DND-41 (cell line): ENCODE results near the gene LGR4.

Experiments used
- ATAC-seq: fragments of 200-7000 bp; cut with Tn5 transposase; 3 replicates; pipeline ENCODE4 v1.9.1; 2021; ENCODE audit warnings: low read depth; ENCODE audit not compliant: insufficient read depth
- DNase-seq: peaks from one replicate; pipeline ENCODE4 v3.0.0-alpha.2; 2020
- H2AFZ ChIP-seq: 2 replicates; pipeline ENCODE4 v1.6.0; 2012; ENCODE audit warnings: low read depth, low read length
- H3K27ac ChIP-seq: 2 replicates; pipeline ENCODE4 v1.5.1; 2012; ENCODE audit warnings: low read length, inconsistent platforms
- H3K27me3 ChIP-seq: fragments of 200-600 bp; sonication (generic); 2 replicates; pipeline ENCODE4 v1.6.0; 2012; ENCODE audit warnings: low read length, mild to moderate bottlenecking, inconsistent platforms; ENCODE audit not compliant: insufficient read depth, poor library complexity
- H3K36me3 ChIP-seq: 2 replicates; pipeline ENCODE4 v1.5.1; 2012; ENCODE audit warnings: low read length, inconsistent platforms; ENCODE audit not compliant: insufficient read depth
- H3K4me1 ChIP-seq: 2 replicates; pipeline ENCODE4 v1.5.1; 2012; ENCODE audit warnings: mild to moderate bottlenecking, low read length; ENCODE audit not compliant: insufficient read depth
- H3K4me2 ChIP-seq: 2 replicates; pipeline ENCODE4 v1.6.0; 2012; ENCODE audit warnings: mild to moderate bottlenecking, moderate library complexity, low read length, inconsistent platforms; ENCODE audit not compliant: insufficient read depth
- H3K4me3 ChIP-seq, 2 experiments: fragments of 200-600 bp in 1 of 2; shearing (Covaris generic) in 1 of 2; 2 replicates each; pipeline ENCODE4 v1.5.1; 2012 to 2016; ENCODE audit warnings: inconsistent platforms in 2 of 2, low read length in 2 of 2, mild to moderate bottlenecking in 2 of 2, low read depth in 1 of 2, moderate library complexity in 1 of 2
- H3K79me2 ChIP-seq: 2 replicates; pipeline ENCODE4 v1.6.0; 2012; ENCODE audit warnings: low read length, inconsistent platforms; ENCODE audit not compliant: insufficient read depth
- H3K9ac ChIP-seq: 2 replicates; pipeline ENCODE4 v1.6.0; 2012; ENCODE audit warnings: low read depth, mild to moderate bottlenecking, inconsistent platforms, low read length, moderate library complexity
- H3K9me3 ChIP-seq: 2 replicates; pipeline ENCODE4 v1.5.1; 2012; ENCODE audit warnings: low read length, moderate library complexity, mild to moderate bottlenecking, inconsistent platforms; ENCODE audit not compliant: insufficient read depth, severe bottlenecking
- H4K20me1 ChIP-seq: 2 replicates; pipeline ENCODE4 v1.6.0; 2012; ENCODE audit warnings: low read length; ENCODE audit not compliant: insufficient read depth
- CTCF ChIP-seq: IDR thresholded peaks from 2 replicates; pipeline ENCODE4 v1.5.1; 2012; ENCODE audit warnings: borderline replicate concordance, low read length, moderate library complexity, mild to moderate bottlenecking; ENCODE audit not compliant: poor library complexity, severe bottlenecking; ENCODE audit errors: extremely low read depth
- EZH2 ChIP-seq: IDR thresholded peaks from 3 replicates; pipeline ENCODE4 v1.6.1; 2012; ENCODE audit warnings: borderline replicate concordance, low read depth, mild to moderate bottlenecking, moderate library complexity, low read length, inconsistent platforms; ENCODE audit not compliant: severe bottlenecking

LGR4 gene

GRCh38 chr11:27410272-27410671, 62.3 kb downstream of the LGR4 start:
- H2AFZ ChIP-seq: no peak overlapping the region
- H3K4me3 ChIP-seq: no peak overlapping the region
- no peaks in the 10 kb centered on the region for H3K36me3 ChIP-seq
- ATAC-seq (no peak), DNase-seq (no peak)
- H3K27me3 ChIP-seq: no peaks in the 10 kb centered on the region
- H3K9ac ChIP-seq: no peak overlapping the region
- no peaks in the 10 kb centered on the region for H3K79me2 ChIP-seq
- no peaks in the 10 kb centered on the region for H4K20me1 ChIP-seq
- H3K4me1 ChIP-seq: no peaks in the 10 kb centered on the region
- no peaks in the 10 kb centered on the region for H3K9me3 ChIP-seq
- no peak overlapping the region for H3K4me2 ChIP-seq
- no peak overlapping the region for H3K27ac ChIP-seq
- TF ChIP-seq CTCF: no peak
- no peak for TF ChIP-seq EZH2

- DNase-seq (no peak), ATAC-seq (no peak)
- no peaks in the 10 kb centered on the region for H3K4me1 ChIP-seq
- H3K36me3 ChIP-seq: no peaks in the 10 kb centered on the region
- H2AFZ ChIP-seq: no peak overlapping the region
- no peaks in the 10 kb centered on the region for H3K27me3 ChIP-seq
- no peak overlapping the region for H3K4me3 ChIP-seq
- no peak overlapping the region for H3K27ac ChIP-seq
- H3K9ac ChIP-seq: no peak overlapping the region
- TF ChIP-seq CTCF (no peak), EZH2 (no peak)
- H3K9me3 ChIP-seq: no peaks in the 10 kb centered on the region
- no peaks in the 10 kb centered on the region for H4K20me1 ChIP-seq
- H3K79me2 ChIP-seq: no peaks in the 10 kb centered on the region
- no peak overlapping the region for H3K4me2 ChIP-seq
These were observed 62.8 kb downstream of the LGR4 start for GRCh38 chr11:27409742-27410141.

GRCh38 chr11:27409049-27409448, 63.5 kb downstream of the LGR4 start:
- Histone ChIP-seq H3K79me2 (no peaks in the 10 kb centered on the region), H3K9me3 (no peaks in the 10 kb centered on the region), H3K27me3 (no peaks in the 10 kb centered on the region), H2AFZ (no peak overlapping the region), H3K4me3 (no peak overlapping the region), H3K4me1 (no peaks in the 10 kb centered on the region), H3K27ac (no peak overlapping the region), H3K4me2 (no peak overlapping the region), H3K36me3 (no peaks in the 10 kb centered on the region), H3K9ac (no peak overlapping the region), H4K20me1 (no peaks in the 10 kb centered on the region)
- ATAC-seq: no peak
- no peak for TF ChIP-seq CTCF
- no peak for TF ChIP-seq EZH2
- DNase-seq: no peak

- DNase-seq (no peak), ATAC-seq (no peak)
- Histone ChIP-seq H3K9me3 (no peaks in the 10 kb centered on the region), H3K4me1 (no peaks in the 10 kb centered on the region), H2AFZ (no peak overlapping the region), H3K79me2 (no peaks in the 10 kb centered on the region), H3K4me3 (no peak overlapping the region), H3K4me2 (no peak overlapping the region), H3K27ac (no peak overlapping the region), H3K27me3 (no peaks in the 10 kb centered on the region), H3K9ac (no peak overlapping the region), H3K36me3 (no peaks in the 10 kb centered on the region), H4K20me1 (no peaks in the 10 kb centered on the region)
- TF ChIP-seq EZH2 (no peak), CTCF (no peak)
These were observed 64.3 kb downstream of the LGR4 start for GRCh38 chr11:27408246-27408800.
